ENCODE data around the gene INPP5D.
"Not testable (repeated sequence)": the region's sequence is repeated elsewhere in the genome, so short reads cannot be mapped to it uniquely, and the experiment has no call there.

Gene INPP5D

GRCh38 chr2:233116946-233117345 is 56.8 kb downstream of the INPP5D start:
- no peak for DNase-seq (ENCODE audit: low read depth in 2 of 2)

- DNase-seq (ENCODE audit: low read depth in 2 of 2) = no peak
These were observed 57.2 kb downstream of the INPP5D start for GRCh38 chr2:233117351-233117750.

- DNase-seq (ENCODE audit: low read depth in 2 of 2) = no peak
These were observed 57.9 kb downstream of the INPP5D start for GRCh38 chr2:233117811-233118647.

- DNase-seq (ENCODE audit: low read depth in 2 of 2) = no peak
These were observed 58.5 kb downstream of the INPP5D start for GRCh38 chr2:233118648-233119000.

GRCh38 chr2:233119123-233119522 is 59.0 kb downstream of the INPP5D start:
- no peak for DNase-seq (ENCODE audit: low read depth in 2 of 2)

DNA sequence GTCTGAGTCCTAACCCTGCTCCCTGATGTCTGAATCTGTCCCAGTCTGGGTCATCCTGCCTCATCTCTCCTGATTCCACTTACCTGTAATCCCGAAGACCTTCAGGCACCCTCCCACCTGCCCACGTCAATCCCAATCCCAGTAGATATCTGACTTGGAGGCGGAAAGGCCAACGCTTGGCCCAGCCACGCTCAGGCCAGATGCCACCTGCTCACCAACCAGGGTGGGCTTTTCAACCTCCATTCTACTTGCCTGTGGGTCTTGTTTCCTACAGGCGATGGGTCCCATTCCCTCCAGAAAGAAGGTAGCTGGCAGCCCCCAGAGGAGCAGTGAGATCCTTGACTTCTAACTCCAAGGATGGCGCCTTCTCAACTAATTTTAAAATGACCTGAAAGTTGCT is 59.7 kb downstream of the INPP5D start:
- no peak for DNase-seq (ENCODE audit: low read depth in 2 of 2)

GRCh38 chr2:233120459-233120858 is 60.3 kb downstream of the INPP5D start:
- DNase-seq (ENCODE audit: low read depth in 2 of 2) = no peak

- DNase-seq (ENCODE audit: low read depth in 2 of 2) = no peak
These were observed 61.7 kb downstream of the INPP5D start for GRCh38 chr2:233121856-233122255.

DNA sequence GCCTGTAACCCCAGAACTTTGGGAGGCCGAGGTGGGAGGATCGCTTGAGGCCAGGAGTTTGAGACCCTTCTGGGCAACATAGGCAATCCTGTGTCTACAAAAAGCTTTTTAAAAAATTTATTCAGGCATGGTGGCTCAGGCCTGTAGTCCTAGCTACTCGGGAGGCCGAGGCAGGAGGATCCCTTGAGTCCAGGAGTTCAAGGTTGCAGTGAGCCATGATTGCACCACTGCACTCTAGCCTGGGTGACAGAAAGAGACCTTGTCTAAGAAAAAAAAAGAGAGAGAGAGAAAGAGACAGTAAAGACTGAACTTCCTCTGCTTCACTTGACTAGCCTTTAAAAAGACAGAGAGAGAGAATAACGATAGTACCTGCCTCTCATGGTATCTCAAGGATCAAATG is 62.4 kb downstream of the INPP5D start:
- DNase-seq (ENCODE audit: low read depth in 2 of 2) = no peak

GRCh38 chr2:233123576-233123975 is 63.4 kb downstream of the INPP5D start:
- DNase-seq (ENCODE audit: low read depth in 2 of 2) = not testable (repeated sequence)

- no peak for DNase-seq (ENCODE audit: low read depth in 2 of 2)
These were observed 64.4 kb downstream of the INPP5D start for GRCh38 chr2:233124421-233125080.

- no peak for DNase-seq (ENCODE audit: low read depth in 2 of 2)
These were observed 65.4 kb downstream of the INPP5D start for GRCh38 chr2:233125455-233126065.

DNA sequence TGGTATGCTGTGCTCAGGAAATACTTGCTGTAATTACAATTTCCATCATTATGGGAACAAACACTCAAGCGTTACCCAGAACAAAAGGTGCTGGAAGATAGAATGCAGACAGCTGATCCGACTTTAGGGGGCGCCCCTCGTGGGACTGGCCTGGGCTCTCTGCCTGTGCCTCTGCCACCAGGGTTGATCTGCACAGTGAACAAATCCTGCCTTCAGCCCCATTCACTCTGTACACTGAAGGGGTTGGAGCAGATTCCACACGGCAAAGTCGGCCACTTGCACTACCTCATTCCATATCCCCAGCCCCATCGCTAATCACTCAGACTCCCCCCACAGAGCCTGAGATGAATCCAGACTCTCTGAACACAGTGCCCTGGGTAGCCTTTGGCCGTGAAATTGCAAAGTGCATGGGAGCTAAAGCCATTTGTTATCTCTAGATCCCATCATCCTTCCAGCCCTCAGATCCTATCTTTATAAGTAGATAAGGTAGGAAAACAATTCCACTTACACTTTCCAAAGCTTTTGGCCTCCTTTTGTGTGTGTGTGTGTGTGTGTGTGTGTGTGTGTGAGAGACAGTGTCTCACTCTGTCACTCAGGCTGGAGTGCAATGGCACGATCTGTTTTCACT is 69.3 kb downstream of the INPP5D start:
- no peak for DNase-seq (ENCODE audit: low read depth in 2 of 2)

GRCh38 chr2:233130024-233130423 is 69.9 kb downstream of the INPP5D start:
- DNase-seq (ENCODE audit: low read depth in 2 of 2) = no peak

- no peak for DNase-seq (ENCODE audit: low read depth in 2 of 2)
These were observed 70.4 kb downstream of the INPP5D start for GRCh38 chr2:233130481-233131020.

DNA sequence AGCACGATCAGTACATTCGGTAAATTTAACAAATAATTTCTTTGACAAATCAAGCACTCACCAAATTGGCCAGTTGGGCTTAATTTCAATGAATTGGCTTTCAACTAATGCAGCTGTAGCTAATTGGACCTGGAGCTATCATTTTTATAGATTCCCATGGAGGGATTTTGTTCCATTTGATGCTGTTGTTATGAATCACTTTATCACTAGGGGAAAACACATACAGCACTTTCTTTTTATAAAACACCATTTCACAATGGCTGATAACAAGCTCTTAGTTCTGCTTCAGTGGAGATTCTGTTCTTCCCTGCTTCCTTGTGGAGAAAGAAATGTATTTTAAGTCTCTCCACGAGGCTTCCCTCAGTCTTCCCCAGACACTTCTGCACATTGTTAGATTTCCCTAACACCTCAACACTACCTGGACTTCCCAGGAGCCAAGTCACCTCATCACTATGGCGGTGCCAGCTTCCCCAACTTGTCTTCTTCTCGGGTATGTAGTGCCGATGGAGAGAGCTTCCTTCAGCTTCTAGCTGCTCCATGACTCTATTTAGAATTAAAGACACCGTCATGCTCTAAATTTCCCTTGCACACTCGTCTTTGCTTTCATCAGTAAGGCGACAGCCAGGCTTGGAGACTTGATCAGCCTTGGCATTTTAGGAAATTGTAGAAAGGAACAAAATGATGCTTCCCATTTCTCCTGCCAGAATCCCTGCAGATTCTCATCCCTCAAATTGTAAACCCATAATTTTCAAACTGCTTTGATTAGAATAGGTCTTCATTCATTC is 72.0 kb downstream of the INPP5D start:
- DNase-seq (ENCODE audit: low read depth in 2 of 2) = no peak

DNA sequence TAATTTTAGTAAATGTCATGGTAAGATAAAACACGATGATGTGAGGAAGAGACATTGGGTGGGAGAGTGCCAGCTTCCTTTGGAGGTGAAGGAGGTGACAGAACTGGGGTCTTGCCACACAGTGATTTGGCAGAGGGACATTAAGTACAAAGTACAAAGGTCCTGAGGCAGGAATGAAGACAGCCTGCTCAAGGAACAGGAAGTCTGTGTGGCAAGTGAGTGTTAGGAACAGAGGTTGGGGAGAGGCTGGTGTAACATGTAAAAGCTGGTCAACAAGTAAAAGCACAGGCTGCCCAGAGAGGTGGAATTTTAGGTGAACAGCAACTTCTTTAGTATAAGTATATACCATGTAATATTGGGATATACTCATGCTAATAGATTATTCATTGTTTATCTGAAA is 73.1 kb downstream of the INPP5D start:
- no peak for DNase-seq (ENCODE audit: low read depth in 2 of 2)

- DNase-seq (ENCODE audit: low read depth in 2 of 2) = no peak
These were observed 75.3 kb downstream of the INPP5D start for GRCh38 chr2:233135421-233135820.

- no peak for DNase-seq (ENCODE audit: low read depth in 2 of 2)
These were observed 76.9 kb downstream of the INPP5D start for GRCh38 chr2:233137040-233137439.

- DNase-seq (ENCODE audit: low read depth in 2 of 2) = no peak
These were observed 80.0 kb downstream of the INPP5D start for GRCh38 chr2:233140077-233140585.

DNA sequence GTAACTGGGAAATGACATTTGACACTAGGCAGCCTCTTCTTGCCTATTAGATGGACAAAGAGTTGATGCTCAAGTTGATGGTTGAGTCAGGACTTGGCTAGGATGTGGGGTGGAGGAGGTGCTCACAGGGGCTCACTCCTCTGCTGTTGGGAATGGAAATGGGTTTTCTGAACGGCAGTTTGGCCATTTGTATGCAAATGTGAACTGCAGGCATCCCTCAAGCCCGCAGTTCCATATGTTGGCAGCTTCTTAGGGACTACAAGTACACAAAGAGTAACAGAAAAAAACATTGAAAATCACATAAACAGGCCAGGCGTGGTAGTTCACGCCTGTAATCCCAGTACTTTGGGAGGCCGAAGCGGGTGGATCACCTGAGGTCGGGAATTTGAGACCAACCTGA is 80.8 kb downstream of the INPP5D start:
- no peak for DNase-seq (ENCODE audit: low read depth in 2 of 2)

Measured in stimulated activated CD4-positive, alpha-beta T cell treated with anti-CD3 and anti-CD28 coated beads, Interleukin-12 subunit alpha, Interleukin-12 subunit beta, amount 100 ng/mL, for 24 hours (primary cell).